IMR-90 (cell line): ENCODE measurements around the gene PEX10. TPM values are rescaled to one million over a fixed set of nuclear protein-coding genes. Genes with fewer than 3 reads are reported as not detected.

Source experiments
- ATAC-seq: fragments of 200-7000 bp; cut with Tn5 transposase; 2 replicates; pipeline ENCODE4 v1.9.1; 2020; ENCODE audit warnings: low read depth, mild to moderate bottlenecking, moderate library complexity
- BruUV-seq: library from RNA; stranded (reverse); fragments of 400-500 nt; replicated peaks from 2 replicates; lab custom pipeline; 2021; lab: Mats Ljungman, UMichigan
- CTCF ChIA-PET: fragments of 300-600 bp; formaldehyde crosslinking; extraction: SDS; loops from one replicate; lab custom pipeline; 2021; ENCODE audit warnings: antibody characterized with exemption; lab: Yijun Ruan, JAX
- POLR2A ChIA-PET: fragments of 300-600 bp; sonication (Branson Sonifier 250); formaldehyde crosslinking; loops from one replicate; lab custom pipeline; 2022; ENCODE audit warnings: antibody characterized with exemption; ENCODE audit not compliant: unreplicated experiment; lab: Charles Lee
- DNase-seq: peaks from one replicate; pipeline ENCODE4 v3.0.0; 2013
- H2AFZ ChIP-seq: replicated peaks from 2 replicates; pipeline ENCODE3; 2013; ENCODE audit warnings: low read length, mild to moderate bottlenecking; ENCODE audit not compliant: poor library complexity
- H2AK5ac ChIP-seq: 2 replicates; pipeline ENCODE4 v1.6.1; 2013; ENCODE audit warnings: low read depth, low read length, inconsistent platforms
- H2AK9ac ChIP-seq: replicated peaks from 2 replicates; pipeline ENCODE3; 2013; ENCODE audit warnings: mild to moderate bottlenecking, low read depth, low read length, moderate library complexity; ENCODE audit not compliant: poor library complexity
- H2BK120ac ChIP-seq: 2 replicates; pipeline ENCODE4 v1.6.1; 2013; ENCODE audit warnings: low read depth, low read length, inconsistent platforms
- H2BK15ac ChIP-seq: 3 replicates; pipeline ENCODE4 v1.6.1; 2013; ENCODE audit warnings: low read depth, low read length, inconsistent platforms
- H2BK20ac ChIP-seq: 2 replicates; pipeline ENCODE4 v1.6.1; 2013; ENCODE audit warnings: low read depth, mild to moderate bottlenecking, inconsistent platforms, low read length, moderate library complexity
- H2BK5ac ChIP-seq: 2 replicates; pipeline ENCODE4 v1.6.1; 2013; ENCODE audit warnings: mild to moderate bottlenecking, low read depth, low read length, inconsistent platforms; ENCODE audit not compliant: poor library complexity, severe bottlenecking
- H3K14ac ChIP-seq: replicated peaks from 2 replicates; pipeline ENCODE4 v1.6.1; 2013; ENCODE audit warnings: low read depth, low read length, inconsistent platforms
- H3K18ac ChIP-seq: 2 replicates; pipeline ENCODE4 v1.6.1; 2013; ENCODE audit warnings: low read depth, low read length, control low read depth
- H3K23ac ChIP-seq: 2 replicates; pipeline ENCODE4 v1.6.1; 2013; ENCODE audit warnings: low read depth, low read length, inconsistent platforms
- H3K27ac ChIP-seq: 2 replicates; pipeline ENCODE4 v1.5.1; 2013; ENCODE audit warnings: mild to moderate bottlenecking, control low read depth, low read length; ENCODE audit not compliant: insufficient read depth
- H3K27me3 ChIP-seq: 2 replicates; pipeline ENCODE4 v1.6.1; 2013; ENCODE audit warnings: low read length; ENCODE audit not compliant: control insufficient read depth, insufficient read depth
- H3K36me3 ChIP-seq: 2 replicates; pipeline ENCODE4 v1.6.1; 2013; ENCODE audit warnings: low read length, mixed read lengths; ENCODE audit not compliant: control insufficient read depth, insufficient read depth
- H3K4ac ChIP-seq: 2 replicates; pipeline ENCODE4 v1.6.1; 2013; ENCODE audit warnings: low read depth, low read length, inconsistent platforms
- H3K4me1 ChIP-seq: 2 replicates; pipeline ENCODE4 v1.6.1; 2013; ENCODE audit warnings: low read length, mixed read lengths; ENCODE audit not compliant: control insufficient read depth, insufficient read depth
- H3K4me2 ChIP-seq: 2 replicates; pipeline ENCODE4 v1.6.1; 2013; ENCODE audit warnings: low read depth, mild to moderate bottlenecking, control low read depth, low read length, moderate library complexity
- H3K4me3 ChIP-seq: 2 replicates; pipeline ENCODE4 v1.5.1; 2013; ENCODE audit warnings: low read depth, mild to moderate bottlenecking, control low read depth, low read length, moderate library complexity; ENCODE audit not compliant: insufficient read depth
- H3K56ac ChIP-seq: 2 replicates; pipeline ENCODE4 v1.6.1; 2013; ENCODE audit warnings: low read length, inconsistent platforms; ENCODE audit not compliant: insufficient read depth; ENCODE audit errors: extremely low read depth
- H3K79me1 ChIP-seq, 2 experiments: 2 replicates each; pipeline ENCODE4 v1.6.1; 2013; ENCODE audit warnings: low read length in 2 of 2, inconsistent platforms in 1 of 2, low read depth in 1 of 2
- H3K9ac ChIP-seq: 2 replicates; pipeline ENCODE4 v1.6.1; 2013; ENCODE audit warnings: low read depth, low read length, control low read depth
- H3K9me1 ChIP-seq: 2 replicates; pipeline ENCODE4 v1.6.1; 2013; ENCODE audit warnings: low read length, inconsistent platforms; ENCODE audit not compliant: insufficient read depth
- H3K9me3 ChIP-seq: 2 replicates; pipeline ENCODE4 v1.6.1; 2013; ENCODE audit warnings: low read length; ENCODE audit not compliant: control insufficient read depth, insufficient read depth
- H4K20me1 ChIP-seq: 2 replicates; pipeline ENCODE4 v1.6.1; 2013; ENCODE audit warnings: low read length, inconsistent platforms; ENCODE audit not compliant: insufficient read depth
- H4K5ac ChIP-seq: 2 replicates; pipeline ENCODE4 v1.6.1; 2013; ENCODE audit warnings: mild to moderate bottlenecking, low read depth, low read length, control low read depth
- H4K8ac ChIP-seq, 2 experiments: 2 replicates each; pipeline ENCODE4 v1.6.1; 2013; ENCODE audit warnings: low read depth in 2 of 2, low read length in 2 of 2, control low read depth in 1 of 2, inconsistent platforms in 1 of 2
- H4K91ac ChIP-seq: 2 replicates; pipeline ENCODE4 v1.6.1; 2013; ENCODE audit warnings: low read depth, low read length, inconsistent platforms; ENCODE audit not compliant: insufficient read depth
- BHLHE40 ChIP-seq: fragments of 150-350 bp; IDR thresholded peaks from 2 replicates; pipeline ENCODE4 v1.6.1; 2016; ENCODE audit warnings: mild to moderate bottlenecking, low read depth, low read length
- CHD1 ChIP-seq: IDR thresholded peaks from 2 replicates; pipeline ENCODE4 v1.6.1; 2012; ENCODE audit warnings: low read depth, low read length, improper control_type of control experiment
- ELK1 ChIP-seq: fragments of 150-350 bp; IDR thresholded peaks from 2 replicates; pipeline ENCODE4 v1.6.1; 2016; ENCODE audit warnings: low read depth, mild to moderate bottlenecking, low read length, moderate library complexity, borderline replicate concordance
- MXI1 ChIP-seq: IDR thresholded peaks from 2 replicates; pipeline ENCODE4 v1.6.1; 2012; ENCODE audit warnings: low read depth, mild to moderate bottlenecking, low read length, moderate library complexity, borderline replicate concordance
- NFE2L2 ChIP-seq: fragments of 150-350 bp; IDR thresholded peaks from 2 replicates; pipeline ENCODE4 v1.6.1; 2016; ENCODE audit warnings: low read depth, mild to moderate bottlenecking, low read length
- POLR2A ChIP-seq: IDR thresholded peaks from 2 replicates; pipeline ENCODE4 v1.6.1; 2012; ENCODE audit warnings: mild to moderate bottlenecking, low read depth, low read length
- RFX5 ChIP-seq: IDR thresholded peaks from 2 replicates; pipeline ENCODE4 v1.8.0; 2012; ENCODE audit warnings: low read depth, mild to moderate bottlenecking, low read length, moderate library complexity
- USF2 ChIP-seq: fragments of 150-350 bp; IDR thresholded peaks from 2 replicates; pipeline ENCODE4 v1.6.1; 2017; ENCODE audit warnings: mild to moderate bottlenecking, antibody characterized with exemption, low read length, low read depth
- WGBS, 2 experiments: methylation state at CpG; one replicate each; pipeline versions ENCODE4 v1.1.5 to v1.1.7; 2013; ENCODE audit warnings: missing lambda C conversion rate in 2 of 2; ENCODE audit not compliant: insufficient read length in 1 of 2; ENCODE audit errors: extremely low coverage in 2 of 2; 5-methylcytosine and 5-hydroxymethylcytosine counted together
- dilution Hi-C: fragments of 300-500 bp; cut with HindIII; formaldehyde crosslinking; loops from one replicate; pipeline ENCODE4 v1.14.3; 2018; ENCODE audit warnings: low sequenced_read_pairs; ENCODE audit not compliant: unreplicated experiment
- in situ Hi-C: fragments of 300-500 bp; cut with MboI; formaldehyde crosslinking; loops from 3 replicates; pipeline ENCODE4 v1.14.3; 2019; ENCODE audit warnings: low sequenced_read_pairs, inconsistent platforms, mixed read lengths
- intact Hi-C: fragments of 100-400 bp; cut with micrococcal nuclease; formaldehyde crosslinking; loops from 2 replicates; pipeline ENCODE4 v1.10.0; 2022
- polyA plus RNA-seq, 3 experiments: library from polyadenylated mRNA; depleted of rRNA; stranded (reverse); fragments of >200 nt; gene quantifications; 2 replicates each; pipeline ENCODE4 v1.2.3, GENCODE V29; 2012; ENCODE audit warnings: low replicate concordance in 1 of 3
- total RNA-seq: library from RNA; depleted of rRNA; stranded (reverse); fragments of >200 nt; gene quantifications from 2 replicates; pipeline ENCODE4 v1.2.3, GENCODE V29; 2012
- TF ChIP-seq, protein P1 (sequence below): conservative IDR thresholded peaks from 2 replicates; pipeline ENCODE4 v1.5.1; 2012; ENCODE audit warnings: mild to moderate bottlenecking, low read depth, low read length, improper control_type of control experiment

Gene PEX10
- total and polyA plus RNA-seq, 2 of the 4 experiments (the other 2 are of a cell fraction) = 16.9 to 19.7 TPM

GRCh38 chr1:2373551-2374251 is 38.7 kb downstream of the PEX10 start:
- no peak for ATAC-seq

More at GRCh38 chr1:2373551-2374251, 38.7 kb downstream of the PEX10 start:
- Histone ChIP-seq H3K36me3 (no peaks in the 10 kb centered on the region), H3K4ac (no peak overlapping the region), H2BK5ac (no peak overlapping the region), H2AFZ (no peak overlapping the region), H3K23ac (no peak overlapping the region), H3K9me1 (no peaks in the 10 kb centered on the region), H4K91ac (no peak overlapping the region), H4K20me1 (no peaks in the 10 kb centered on the region; the same call in 1 of the 2 replicates), H3K4me2 (no peak overlapping the region), H2AK9ac (no peak overlapping the region), H3K18ac (no peak overlapping the region), H3K79me1 (no peaks in the 10 kb centered on the region), H3K9ac (no peak overlapping the region), H3K4me1 (no peaks in the 10 kb centered on the region), H3K27ac (no peak overlapping the region), H3K56ac (no peak overlapping the region), H4K5ac (no peak overlapping the region), H3K14ac (no peak overlapping the region), H2BK120ac (no peak overlapping the region), H2BK15ac (no peak overlapping the region), H2BK20ac (no peak overlapping the region), H3K27me3 (no peaks in the 10 kb centered on the region), H4K8ac (no peak overlapping the region), H2AK5ac (no peak overlapping the region), H3K9me3 (no peaks in the 10 kb centered on the region), H3K4me3 (no peak overlapping the region)
- TF ChIP-seq, protein P1, sequence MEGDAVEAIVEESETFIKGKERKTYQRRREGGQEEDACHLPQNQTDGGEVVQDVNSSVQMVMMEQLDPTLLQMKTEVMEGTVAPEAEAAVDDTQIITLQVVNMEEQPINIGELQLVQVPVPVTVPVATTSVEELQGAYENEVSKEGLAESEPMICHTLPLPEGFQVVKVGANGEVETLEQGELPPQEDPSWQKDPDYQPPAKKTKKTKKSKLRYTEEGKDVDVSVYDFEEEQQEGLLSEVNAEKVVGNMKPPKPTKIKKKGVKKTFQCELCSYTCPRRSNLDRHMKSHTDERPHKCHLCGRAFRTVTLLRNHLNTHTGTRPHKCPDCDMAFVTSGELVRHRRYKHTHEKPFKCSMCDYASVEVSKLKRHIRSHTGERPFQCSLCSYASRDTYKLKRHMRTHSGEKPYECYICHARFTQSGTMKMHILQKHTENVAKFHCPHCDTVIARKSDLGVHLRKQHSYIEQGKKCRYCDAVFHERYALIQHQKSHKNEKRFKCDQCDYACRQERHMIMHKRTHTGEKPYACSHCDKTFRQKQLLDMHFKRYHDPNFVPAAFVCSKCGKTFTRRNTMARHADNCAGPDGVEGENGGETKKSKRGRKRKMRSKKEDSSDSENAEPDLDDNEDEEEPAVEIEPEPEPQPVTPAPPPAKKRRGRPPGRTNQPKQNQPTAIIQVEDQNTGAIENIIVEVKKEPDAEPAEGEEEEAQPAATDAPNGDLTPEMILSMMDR = 0 out of 2 replicates have a peak, but pooled peaks have one; percentile 2
- TF ChIP-seq BHLHE40 = no peak
- TF ChIP-seq NFE2L2 = no peak
- no peak for TF ChIP-seq ELK1
- no peak for TF ChIP-seq USF2
- TF ChIP-seq MXI1 = no peak
- no peak for TF ChIP-seq CHD1
- no peak for TF ChIP-seq RFX5
- no peak for TF ChIP-seq POLR2A
- ChIA-PET CTCF (no interaction called here), POLR2A (no interaction called here)
- DNase-seq = no peak
- no TSS peak for BruUV-seq
- WGBS, 2 experiments = 67% methylated on average over 4 of the region's 20 CpGs; no CpG with 5 or more reads in 1 of the 2 experiments
- intact Hi-C loops (no loop called here), dilution Hi-C loops (no loop called here), in situ Hi-C loops (loop anchor here (5.0 to 25.0 kb wide), 2 partner anchors 181 to 411 kb away; partner anchors contain the start of gene FAAP20)
